GM12892 (cell line): ENCODE results near the gene TMEM208.

Experiments used
- POLR2A ChIP-seq: IDR thresholded peaks from 2 replicates; pipeline ENCODE4 v1.6.1; 2011; ENCODE audit warnings: low read depth, low read length, control low read depth
- POLR2AphosphoS5 ChIP-seq: IDR thresholded peaks from 2 replicates; pipeline ENCODE4 v1.6.1; 2011; ENCODE audit warnings: low read depth, low read length, control low read depth

DNA sequence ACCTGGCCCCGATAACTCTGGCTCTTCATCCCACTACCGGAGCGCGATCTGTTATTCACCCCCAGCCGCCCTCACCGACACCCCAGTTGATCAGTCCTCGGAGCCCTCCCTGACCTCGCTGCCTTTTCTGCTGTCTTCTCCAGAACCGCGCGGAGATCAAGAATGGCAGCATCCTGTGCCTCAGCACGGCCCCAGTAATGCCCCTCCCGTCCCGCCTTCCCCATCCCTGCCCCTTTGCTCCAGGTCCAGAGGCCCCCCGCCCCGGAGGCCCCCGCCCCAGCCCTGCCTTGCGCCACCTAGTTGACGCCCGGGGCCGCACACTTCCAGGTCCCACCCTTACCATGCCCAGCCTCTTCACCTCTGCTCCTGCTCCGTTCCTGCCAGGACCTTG lies 27.1 kb upstream of the TMEM208 start:
- TF ChIP-seq POLR2A (no peak), POLR2AphosphoS5 (no peak)
